ENCODE measurements around the gene LDB2.

LDB2 gene

DNA sequence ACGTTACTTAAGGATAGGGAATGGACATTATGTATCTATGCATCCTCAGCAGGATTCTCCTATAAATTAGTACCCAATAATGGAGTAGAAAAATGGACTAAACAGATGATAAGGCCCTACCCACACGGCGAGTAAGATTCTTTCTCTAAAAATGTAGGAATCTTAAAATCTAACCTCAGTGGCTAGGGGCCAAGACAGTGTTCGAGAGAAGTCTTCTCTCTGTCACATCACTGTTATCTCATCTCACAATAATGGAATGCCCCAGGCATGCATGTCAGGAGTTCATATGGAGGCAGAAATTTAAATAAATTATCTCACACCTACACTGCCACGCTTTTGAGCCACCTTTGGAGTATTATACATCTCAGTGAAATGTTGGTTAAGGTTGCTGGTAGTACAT is 132.9 kb downstream of the LDB2 start:
- TF ChIP-seq ZNF274 (IDR thresholded peaks at IDR 0.05; ENCODE audit: low read depth, low read length) (no peak), YY1 (IDR thresholded peaks at IDR 0.05; ENCODE audit: insufficient read depth, insufficient read length) (no peak), SUZ12 (IDR thresholded peaks at IDR 0.05; ENCODE audit: extremely low read depth, insufficient read depth, insufficient read length) (no peak)
- H3K9ac ChIP-seq (ENCODE audit: insufficient read length, low read depth) = no peak overlapping the region

DNA sequence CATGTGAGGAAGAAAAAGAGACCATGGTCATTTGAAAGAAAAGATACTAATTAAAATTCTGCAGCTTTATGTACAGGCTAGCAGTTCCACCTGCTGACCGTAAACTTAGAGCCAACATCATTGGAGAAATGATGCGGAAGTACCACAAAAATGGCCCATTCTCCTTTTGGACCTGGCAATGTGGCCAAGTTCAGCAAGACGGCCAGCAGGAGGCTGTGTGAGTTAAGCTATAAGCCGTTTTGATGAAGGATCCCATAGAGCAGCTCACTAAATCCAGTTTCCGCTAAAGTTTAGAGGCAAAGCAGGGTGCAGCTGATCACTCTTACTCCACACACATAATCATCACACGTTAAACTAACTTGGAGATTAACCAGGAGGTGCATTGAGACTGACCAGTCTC is 133.8 kb downstream of the LDB2 start:
- no peak for DNase-seq (ENCODE audit: low read depth, low spot score)
- TF ChIP-seq SUZ12 (IDR thresholded peaks at IDR 0.05; ENCODE audit: extremely low read depth, insufficient read depth, insufficient read length) (no peak), ZNF274 (IDR thresholded peaks at IDR 0.05; ENCODE audit: low read depth, low read length) (no peak), YY1 (IDR thresholded peaks at IDR 0.05; ENCODE audit: insufficient read depth, insufficient read length) (no peak)
- Histone ChIP-seq H3K36me3 (ENCODE audit: insufficient read depth, insufficient read length, low read length) (no peaks in the 10 kb centered on the region), H3K4me3 (ENCODE audit: insufficient read length, low read depth) (no peak overlapping the region), H3K27me3 (ENCODE audit: insufficient read depth, insufficient read length) (no peaks in the 10 kb centered on the region), H3K4me1 (ENCODE audit: insufficient read depth, insufficient read length) (no peaks in the 10 kb centered on the region), H3K9me3 (ENCODE audit: insufficient read depth, low read length) (no peaks in the 10 kb centered on the region), H3K9ac (ENCODE audit: insufficient read length, low read depth) (no peak overlapping the region)

More for the DNA sequence above, 132.9 kb downstream of the LDB2 start:
- no peaks in the 10 kb centered on the region for H3K4me1 ChIP-seq (ENCODE audit: insufficient read depth, insufficient read length)
- no peaks in the 10 kb centered on the region for H3K9me3 ChIP-seq (ENCODE audit: insufficient read depth, low read length)
- H3K27me3 ChIP-seq (ENCODE audit: insufficient read depth, insufficient read length) = no peaks in the 10 kb centered on the region
- DNase-seq (ENCODE audit: low read depth, low spot score) = no peak
- no peak overlapping the region for H3K4me3 ChIP-seq (ENCODE audit: insufficient read length, low read depth)
- peaks cover 3% of the 10 kb centered on the region for H3K36me3 ChIP-seq (ENCODE audit: insufficient read depth, insufficient read length, low read length)

DNA sequence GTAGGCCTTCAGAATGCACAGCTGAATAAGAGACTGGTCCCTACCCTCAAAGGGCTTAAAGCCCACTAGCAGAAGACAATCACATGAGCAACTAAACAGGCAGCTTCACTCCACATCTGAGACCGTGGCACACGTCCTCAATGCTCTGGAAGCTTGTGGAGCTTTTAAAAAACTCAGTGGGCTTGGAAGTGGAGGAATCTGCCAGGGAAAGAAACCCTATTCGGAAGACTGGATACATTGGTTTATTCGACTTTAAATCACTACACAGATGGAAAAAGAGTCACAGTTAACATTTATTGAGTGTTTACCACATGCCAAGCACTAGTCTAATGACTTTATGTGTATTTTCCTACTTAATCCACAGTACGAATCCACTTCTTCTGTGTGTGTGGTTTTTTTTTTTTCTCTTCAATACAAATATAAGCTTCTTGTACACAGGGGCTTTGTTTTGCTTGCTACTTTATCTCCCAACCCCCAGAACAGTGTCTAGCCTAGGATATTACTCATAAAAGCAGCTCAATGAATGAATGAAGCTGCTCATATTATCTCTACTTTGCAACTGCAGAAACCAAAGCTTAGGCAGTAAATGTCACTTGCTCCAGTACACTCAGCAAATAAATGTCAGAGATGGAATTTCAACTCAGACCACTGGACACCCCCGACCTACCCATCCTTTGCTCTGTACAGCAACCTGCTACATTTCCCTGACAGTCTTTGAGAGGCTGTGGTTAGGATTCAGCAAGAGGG is 137.7 kb downstream of the LDB2 start:
- TF ChIP-seq SUZ12 (IDR thresholded peaks at IDR 0.05; ENCODE audit: extremely low read depth, insufficient read depth, insufficient read length) (no peak), YY1 (IDR thresholded peaks at IDR 0.05; ENCODE audit: insufficient read depth, insufficient read length) (no peak), ZNF274 (IDR thresholded peaks at IDR 0.05; ENCODE audit: low read depth, low read length) (no peak)
- no peaks in the 10 kb centered on the region for H3K4me1 ChIP-seq (ENCODE audit: insufficient read depth, insufficient read length)
- no peaks in the 10 kb centered on the region for H3K27me3 ChIP-seq (ENCODE audit: insufficient read depth, insufficient read length)
- peaks cover 5% of the 10 kb centered on the region for H3K36me3 ChIP-seq (ENCODE audit: insufficient read depth, insufficient read length, low read length)
- H3K9me3 ChIP-seq (ENCODE audit: insufficient read depth, low read length) = no peaks in the 10 kb centered on the region
- H3K4me3 ChIP-seq (ENCODE audit: insufficient read length, low read depth) = no peak overlapping the region
- no peak for DNase-seq (ENCODE audit: low read depth, low spot score)
- no peak overlapping the region for H3K9ac ChIP-seq (ENCODE audit: insufficient read length, low read depth)

DNA sequence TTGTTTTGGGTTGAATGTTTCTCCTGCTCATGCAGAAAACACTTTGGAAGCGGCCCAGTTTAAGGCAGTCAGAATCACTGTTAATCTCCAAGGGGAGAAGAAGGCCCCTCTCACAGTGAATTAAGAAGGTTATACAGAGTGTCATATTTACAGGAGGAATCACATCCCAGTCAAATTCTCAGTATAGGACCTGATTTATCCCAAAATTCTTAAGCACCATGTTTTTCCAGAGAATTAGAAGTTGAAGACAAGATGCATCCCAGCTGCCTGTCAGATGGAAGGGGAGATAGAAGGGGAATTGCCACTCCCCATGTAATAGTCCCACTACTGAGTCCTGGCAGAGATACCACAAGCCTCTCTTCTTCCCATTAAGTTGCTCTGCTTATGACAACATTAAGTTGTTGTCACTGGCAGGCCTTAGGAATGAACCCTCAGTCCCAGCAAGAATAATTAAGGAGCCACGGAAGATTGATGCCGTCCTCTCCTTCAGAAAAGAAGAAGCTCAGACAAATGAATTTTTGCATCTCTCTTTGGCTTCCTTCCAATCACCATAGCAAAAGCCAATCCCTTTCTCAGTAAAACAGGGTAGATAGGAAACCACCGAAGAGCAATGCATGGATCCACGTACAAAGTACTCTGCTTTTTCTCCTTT is 138.4 kb downstream of the LDB2 start:
- TF ChIP-seq YY1 (IDR thresholded peaks at IDR 0.05; ENCODE audit: insufficient read depth, insufficient read length) (no peak), ZNF274 (IDR thresholded peaks at IDR 0.05; ENCODE audit: low read depth, low read length) (no peak), SUZ12 (IDR thresholded peaks at IDR 0.05; ENCODE audit: extremely low read depth, insufficient read depth, insufficient read length) (no peak)
- DNase-seq (ENCODE audit: low read depth, low spot score) = no peak

DNA sequence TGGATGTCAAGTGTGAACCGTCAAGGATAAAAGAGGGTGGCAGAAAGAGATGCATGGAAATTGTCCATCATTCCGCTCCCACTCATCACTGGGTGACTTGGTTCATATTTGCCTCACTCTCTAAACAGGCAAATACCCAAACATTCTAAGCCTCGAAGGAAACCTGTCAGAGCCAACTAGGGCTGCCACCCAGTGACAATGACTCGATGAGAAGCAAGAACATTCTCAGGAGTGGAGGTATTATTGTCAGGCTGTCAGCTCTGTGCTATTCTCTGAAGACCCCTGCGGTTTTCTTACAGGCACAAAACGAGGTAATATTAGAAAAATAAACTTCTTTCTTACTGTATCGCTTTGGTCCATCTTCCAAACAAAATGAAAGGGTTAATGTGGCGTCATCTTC is 139.6 kb downstream of the LDB2 start:
- no peak for TF ChIP-seq YY1 (IDR thresholded peaks at IDR 0.05; ENCODE audit: insufficient read depth, insufficient read length)
- TF ChIP-seq ZNF274 (IDR thresholded peaks at IDR 0.05; ENCODE audit: low read depth, low read length) = no peak
- no peak for TF ChIP-seq SUZ12 (IDR thresholded peaks at IDR 0.05; ENCODE audit: extremely low read depth, insufficient read depth, insufficient read length)

More for the DNA sequence above, 138.4 kb downstream of the LDB2 start:
- H3K9ac ChIP-seq (ENCODE audit: insufficient read length, low read depth) = no peak overlapping the region
- no peaks in the 10 kb centered on the region for H3K4me1 ChIP-seq (ENCODE audit: insufficient read depth, insufficient read length)
- H3K4me3 ChIP-seq (ENCODE audit: insufficient read length, low read depth) = no peak overlapping the region
- H3K27me3 ChIP-seq (ENCODE audit: insufficient read depth, insufficient read length) = no peaks in the 10 kb centered on the region
- no peaks in the 10 kb centered on the region for H3K9me3 ChIP-seq (ENCODE audit: insufficient read depth, low read length)
- peaks cover 9% of the 10 kb centered on the region for H3K36me3 ChIP-seq (ENCODE audit: insufficient read depth, insufficient read length, low read length)

DNA sequence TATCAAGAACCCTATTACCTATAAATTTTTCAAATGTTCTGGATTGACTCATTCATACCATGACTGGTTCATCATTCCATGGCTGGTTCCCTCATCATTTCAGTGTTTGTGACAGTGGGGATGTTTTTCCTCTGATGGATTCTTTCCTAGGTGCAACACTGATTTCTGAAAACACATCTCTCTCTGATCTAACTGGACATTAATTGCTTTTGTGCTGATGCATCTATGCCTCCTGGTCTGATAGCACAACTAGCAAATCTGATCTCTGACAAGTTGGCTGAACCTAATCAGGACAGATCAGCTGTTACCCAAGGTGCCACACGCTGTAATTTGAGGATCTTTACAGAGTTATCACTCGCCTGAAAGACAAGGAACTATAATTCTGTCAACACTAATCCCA is 140.2 kb downstream of the LDB2 start:
- no peak overlapping the region for H3K9ac ChIP-seq (ENCODE audit: insufficient read length, low read depth)
- H3K27me3 ChIP-seq (ENCODE audit: insufficient read depth, insufficient read length) = no peaks in the 10 kb centered on the region
- TF ChIP-seq ZNF274 (IDR thresholded peaks at IDR 0.05; ENCODE audit: low read depth, low read length) (no peak), SUZ12 (IDR thresholded peaks at IDR 0.05; ENCODE audit: extremely low read depth, insufficient read depth, insufficient read length) (no peak), YY1 (IDR thresholded peaks at IDR 0.05; ENCODE audit: insufficient read depth, insufficient read length) (no peak)
- H3K36me3 ChIP-seq (ENCODE audit: insufficient read depth, insufficient read length, low read length) = peaks cover 14% of the 10 kb centered on the region
- no peak for DNase-seq (ENCODE audit: low read depth, low spot score)
- no peaks in the 10 kb centered on the region for H3K4me1 ChIP-seq (ENCODE audit: insufficient read depth, insufficient read length)
- no peaks in the 10 kb centered on the region for H3K9me3 ChIP-seq (ENCODE audit: insufficient read depth, low read length)
- no peak overlapping the region for H3K4me3 ChIP-seq (ENCODE audit: insufficient read length, low read depth)

More for the DNA sequence above, 139.6 kb downstream of the LDB2 start:
- Histone ChIP-seq H3K36me3 (ENCODE audit: insufficient read depth, insufficient read length, low read length) (peaks cover 14% of the 10 kb centered on the region), H3K9ac (ENCODE audit: insufficient read length, low read depth) (no peak overlapping the region), H3K4me1 (ENCODE audit: insufficient read depth, insufficient read length) (no peaks in the 10 kb centered on the region), H3K9me3 (ENCODE audit: insufficient read depth, low read length) (no peaks in the 10 kb centered on the region), H3K4me3 (ENCODE audit: insufficient read length, low read depth) (no peak overlapping the region), H3K27me3 (ENCODE audit: insufficient read depth, insufficient read length) (no peaks in the 10 kb centered on the region)
- no peak for DNase-seq (ENCODE audit: low read depth, low spot score)

DNA sequence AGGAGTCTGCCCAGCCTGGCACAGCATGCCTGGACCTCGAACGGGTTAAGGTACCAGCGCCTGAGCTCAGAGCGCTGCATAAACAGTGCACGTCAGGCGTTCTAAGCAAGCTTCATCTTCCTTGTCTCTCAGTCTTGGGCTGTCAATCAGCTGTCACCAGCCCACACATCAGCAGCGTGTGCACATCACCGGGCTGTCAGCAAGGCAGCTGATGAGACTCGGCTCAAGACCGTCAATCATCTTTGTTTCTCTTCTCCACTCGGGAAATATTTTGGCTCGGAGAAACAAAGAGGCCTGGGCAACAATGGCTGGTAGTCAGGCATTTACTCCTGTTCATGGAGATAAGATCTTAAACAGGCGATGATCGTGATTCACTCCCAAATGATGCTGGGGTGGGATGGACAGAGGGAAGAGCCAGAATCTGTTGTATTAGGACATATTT is 141.3 kb downstream of the LDB2 start:
- H3K4me1 ChIP-seq (ENCODE audit: insufficient read depth, insufficient read length) = no peaks in the 10 kb centered on the region
- H3K9me3 ChIP-seq (ENCODE audit: insufficient read depth, low read length) = no peaks in the 10 kb centered on the region
- H3K36me3 ChIP-seq (ENCODE audit: insufficient read depth, insufficient read length, low read length) = peaks cover 19% of the 10 kb centered on the region
- no peak for DNase-seq (ENCODE audit: low read depth, low spot score)
- H3K27me3 ChIP-seq (ENCODE audit: insufficient read depth, insufficient read length) = no peaks in the 10 kb centered on the region
- H3K4me3 ChIP-seq (ENCODE audit: insufficient read length, low read depth) = no peak overlapping the region
- no peak for TF ChIP-seq ZNF274 (IDR thresholded peaks at IDR 0.05; ENCODE audit: low read depth, low read length)
- TF ChIP-seq SUZ12 (IDR thresholded peaks at IDR 0.05; ENCODE audit: extremely low read depth, insufficient read depth, insufficient read length) = no peak
- no peak for TF ChIP-seq YY1 (IDR thresholded peaks at IDR 0.05; ENCODE audit: insufficient read depth, insufficient read length)
- no peak overlapping the region for H3K9ac ChIP-seq (ENCODE audit: insufficient read length, low read depth)

All from NT2/D1 (cell line).